ENCODE data around the gene CYP2E1. TPM values are rescaled to one million over a fixed set of nuclear protein-coding genes. Genes with fewer than 3 reads are reported as not detected.

Gene CYP2E1
- total and polyA plus RNA-seq, 2 donors from 2014 or later, result 2.9 to 3.4 TPM

GRCh38 chr10:133532871-133533270 is 5.7 kb downstream of the CYP2E1 start:
- Histone ChIP-seq H3K36me3 (ENCODE audit: control insufficient read depth in 2 of 3, insufficient read depth in 3 of 3, low read length in 3 of 3) (no peaks in the 10 kb centered on the region), H3K9me3 (ENCODE audit: control insufficient read depth in 2 of 3, insufficient read depth in 1 of 3, low read length in 3 of 3) (no peaks in the 10 kb centered on the region), H3K4me3 (ENCODE audit: low read length in 3 of 3) (no peak overlapping the region), H3K27ac (ENCODE audit: low read depth in 2 of 2, low read length in 2 of 2) (no peak overlapping the region), H3K9ac (ENCODE audit: low read length in 3 of 3) (no peak overlapping the region), H3K4me1 (ENCODE audit: control insufficient read depth in 2 of 3, insufficient read depth in 2 of 3, low read depth in 1 of 3, low read length in 3 of 3) (no peaks in the 10 kb centered on the region), H3K27me3 (ENCODE audit: control insufficient read depth, insufficient read depth, low read length) (peaks cover 9% of the 10 kb centered on the region)
- FAIRE-seq (no peak), DNase-seq (no peak)
- intact Hi-C loops (cut with DNase I), result no loop called here
- TF ChIP-seq CTCF (IDR thresholded peaks at IDR 0.05; ENCODE audit: borderline replicate concordance, extremely low read depth, insufficient read depth), result no peak

DNA sequence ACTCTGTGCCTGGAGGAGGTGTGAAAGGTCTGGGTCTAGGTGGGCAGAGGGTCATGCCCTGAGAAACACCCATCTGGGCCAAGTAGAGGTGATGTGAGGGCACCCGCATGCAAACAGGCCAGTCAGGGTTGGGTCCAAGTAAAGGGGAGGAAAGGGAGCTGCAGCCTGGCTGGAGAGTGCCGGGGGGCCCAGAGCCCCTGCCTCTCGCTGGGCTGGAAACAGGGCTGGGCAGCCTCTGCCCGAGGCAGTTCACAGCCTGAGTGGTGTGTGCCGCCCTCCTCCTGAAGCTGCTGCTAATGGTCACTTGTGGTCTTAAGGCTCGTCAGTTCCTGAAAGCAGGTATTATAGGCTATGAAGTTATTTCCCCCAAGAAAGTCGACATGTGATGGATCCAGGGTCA is 7.3 kb downstream of the CYP2E1 start:
- Histone ChIP-seq H3K36me3 (ENCODE audit: control insufficient read depth in 2 of 3, insufficient read depth in 3 of 3, low read length in 3 of 3) (no peaks in the 10 kb centered on the region), H3K4me1 (ENCODE audit: control insufficient read depth in 2 of 3, insufficient read depth in 2 of 3, low read depth in 1 of 3, low read length in 3 of 3) (no peaks in the 10 kb centered on the region), H3K4me3 (ENCODE audit: low read length in 3 of 3) (no peak overlapping the region), H3K9ac (ENCODE audit: low read length in 3 of 3) (no peak overlapping the region), H3K27ac (ENCODE audit: low read depth in 2 of 2, low read length in 2 of 2) (no peak overlapping the region), H3K9me3 (ENCODE audit: control insufficient read depth in 2 of 3, insufficient read depth in 1 of 3, low read length in 3 of 3) (no peaks in the 10 kb centered on the region), H3K27me3 (ENCODE audit: control insufficient read depth, insufficient read depth, low read length) (peaks cover 9% of the 10 kb centered on the region)
- FAIRE-seq, result no peak
- no peak for TF ChIP-seq CTCF (IDR thresholded peaks at IDR 0.05; ENCODE audit: borderline replicate concordance, extremely low read depth, insufficient read depth)
- intact Hi-C loops (cut with DNase I), result no loop called here
- no peak for DNase-seq

- FAIRE-seq (no peak), DNase-seq (no peak)
- no peak overlapping the region for H3K4me3 ChIP-seq (ENCODE audit: low read length in 3 of 3)
- TF ChIP-seq CTCF (IDR thresholded peaks at IDR 0.05; ENCODE audit: borderline replicate concordance, extremely low read depth, insufficient read depth), result no peak
- H3K27me3 ChIP-seq (ENCODE audit: control insufficient read depth, insufficient read depth, low read length), result no peaks in the 10 kb centered on the region
- H3K36me3 ChIP-seq (ENCODE audit: control insufficient read depth in 2 of 3, insufficient read depth in 3 of 3, low read length in 3 of 3), result no peaks in the 10 kb centered on the region
- no peak overlapping the region for H3K9ac ChIP-seq (ENCODE audit: low read length in 3 of 3)
- no peak overlapping the region for H3K27ac ChIP-seq (ENCODE audit: low read depth in 2 of 2, low read length in 2 of 2)
- intact Hi-C loops (cut with DNase I), result no loop called here
- no peaks in the 10 kb centered on the region for H3K4me1 ChIP-seq (ENCODE audit: control insufficient read depth in 2 of 3, insufficient read depth in 2 of 3, low read depth in 1 of 3, low read length in 3 of 3)
- no peaks in the 10 kb centered on the region for H3K9me3 ChIP-seq (ENCODE audit: control insufficient read depth in 2 of 3, insufficient read depth in 1 of 3, low read length in 3 of 3)
These were observed 9.0 kb downstream of the CYP2E1 start for GRCh38 chr10:133536198-133536597.

Data from kidney (tissue), 14 donors.